ENCODE results near the gene CCDC60. TPM values are rescaled to one million over a fixed set of nuclear protein-coding genes. Genes with fewer than 3 reads are reported as not detected.
A peak's percentile ranks its signal among the peaks of the same experiment; 100 is the strongest.

The CCDC60 gene
- polyA plus RNA-seq, 4 donors, result 0.10 to 0.20 TPM; not detected in 2

DNA sequence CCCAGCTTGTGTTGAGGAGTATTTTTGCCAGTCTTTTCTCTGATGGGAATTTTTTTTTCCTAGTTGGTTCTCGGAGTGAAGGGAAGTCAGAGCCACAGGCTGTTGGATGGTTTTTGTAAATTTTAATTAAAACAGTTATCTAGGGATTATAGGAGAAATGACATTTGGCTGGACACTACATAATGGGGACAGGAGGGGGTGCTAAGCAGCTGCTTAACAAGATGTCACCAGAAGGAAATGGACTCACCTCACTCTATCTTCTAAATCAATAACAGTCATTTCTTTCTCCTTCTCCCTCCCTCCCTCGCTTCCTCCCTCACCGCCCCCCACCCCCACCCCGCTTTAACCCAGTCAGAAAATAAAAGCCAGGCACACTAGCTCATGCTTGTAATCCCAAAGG lies 165.7 kb downstream of the CCDC60 start:
- DNase-seq (ENCODE audit: low read depth in 4 of 4, low spot score in 3 of 4), result no peak

DNA sequence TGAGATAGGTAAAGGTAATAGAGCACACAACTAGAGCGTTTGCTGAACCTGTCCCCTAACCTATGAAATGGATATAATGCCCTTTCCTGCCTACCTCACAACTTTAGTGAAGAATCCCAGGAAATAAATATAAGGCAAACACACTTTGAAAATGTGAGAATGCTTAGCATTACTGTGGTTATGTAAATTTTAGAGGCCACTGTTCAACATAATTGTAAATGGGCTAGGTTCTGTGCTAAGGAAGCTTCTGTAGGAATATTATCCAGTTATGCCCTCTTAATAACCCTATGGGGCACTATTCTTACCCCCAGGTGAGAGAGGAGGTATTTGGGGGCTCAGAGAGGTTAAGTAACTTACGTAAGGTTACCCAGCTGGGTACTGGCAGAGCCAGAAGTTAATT lies 166.5 kb downstream of the CCDC60 start:
- no peak for DNase-seq (ENCODE audit: low read depth in 4 of 4, low spot score in 3 of 4)

DNA sequence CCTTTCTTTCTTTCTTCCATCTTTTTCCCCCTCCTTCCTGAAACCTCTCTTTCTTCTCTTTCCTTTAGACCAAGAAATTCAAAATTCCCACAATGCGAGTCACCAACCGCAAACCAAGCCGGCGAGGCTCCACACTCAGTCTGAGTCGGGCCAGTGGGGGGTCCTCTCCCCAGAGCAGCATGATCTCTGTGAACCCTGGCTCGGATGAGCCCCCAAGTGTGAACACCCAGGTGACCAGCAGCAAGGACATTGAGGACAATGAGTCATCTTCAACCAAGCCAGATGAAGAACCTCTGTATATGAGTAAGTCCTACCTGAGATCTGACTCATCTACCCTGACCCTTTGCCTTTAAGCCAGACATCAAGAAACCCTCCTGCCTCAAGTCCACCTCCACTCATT lies 170.5 kb downstream of the CCDC60 start:
- no peak for DNase-seq (ENCODE audit: low read depth in 4 of 4, low spot score in 3 of 4)

DNA sequence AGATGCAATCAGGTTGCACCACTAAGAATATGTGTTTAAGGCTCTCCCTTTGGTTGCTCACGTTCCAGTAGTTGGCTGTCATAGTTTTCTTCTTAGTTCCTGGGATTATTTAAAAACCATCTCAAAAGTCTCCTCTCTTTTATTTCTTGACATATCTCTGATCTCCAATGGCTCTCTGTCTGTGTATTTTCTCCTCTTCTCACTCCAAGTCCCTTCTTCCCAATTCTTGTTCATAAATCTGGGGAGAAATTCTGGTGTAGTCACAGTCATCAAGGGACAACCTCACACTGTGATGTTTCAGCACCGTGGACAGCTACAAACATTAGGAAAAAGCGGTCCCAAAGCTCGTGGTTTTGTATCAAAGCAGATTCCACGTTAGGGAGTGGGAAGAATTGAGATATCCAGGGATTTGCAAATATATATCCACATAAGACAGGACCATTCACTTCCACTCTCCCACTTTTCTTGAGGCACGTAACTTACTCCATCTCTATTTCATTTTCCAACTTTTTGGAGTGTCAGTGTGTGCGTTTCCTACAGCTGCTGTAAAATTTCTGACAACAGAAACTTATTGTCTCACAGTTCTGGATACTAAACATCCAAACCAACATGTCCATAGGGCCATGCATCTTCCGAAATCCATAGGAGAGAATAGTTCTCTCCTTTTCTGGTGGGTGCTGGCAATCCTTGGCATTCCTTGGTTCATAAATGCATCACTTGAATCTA lies 178.4 kb downstream of the CCDC60 start:
- DNase-seq (ENCODE audit: low read depth in 4 of 4, low spot score in 3 of 4), result peak in 3 of 4 donors; percentile 8 to 30 (median 14)

DNA sequence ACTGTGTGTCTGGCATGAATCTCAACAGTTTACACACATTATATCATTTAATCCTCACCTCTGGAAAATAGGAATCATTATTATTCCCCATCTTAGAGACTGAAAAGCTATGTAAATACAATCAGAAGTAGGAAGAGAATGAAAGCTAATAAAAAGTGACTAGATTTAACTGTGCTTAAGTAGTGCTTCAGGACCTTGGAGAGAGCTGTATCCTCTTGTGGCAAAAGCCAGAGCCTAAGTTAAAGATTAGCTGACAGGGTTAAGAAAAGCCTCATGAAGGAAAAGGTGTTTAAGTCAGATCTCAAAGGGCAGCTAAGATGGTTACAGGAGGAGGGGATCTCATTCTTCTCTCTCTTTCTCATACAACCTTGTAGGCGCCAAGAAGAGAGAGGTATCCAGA lies 193.7 kb downstream of the CCDC60 start:
- DNase-seq (ENCODE audit: low read depth in 4 of 4, low spot score in 3 of 4), result peak; percentile 10 to 35 (median 16)

DNA sequence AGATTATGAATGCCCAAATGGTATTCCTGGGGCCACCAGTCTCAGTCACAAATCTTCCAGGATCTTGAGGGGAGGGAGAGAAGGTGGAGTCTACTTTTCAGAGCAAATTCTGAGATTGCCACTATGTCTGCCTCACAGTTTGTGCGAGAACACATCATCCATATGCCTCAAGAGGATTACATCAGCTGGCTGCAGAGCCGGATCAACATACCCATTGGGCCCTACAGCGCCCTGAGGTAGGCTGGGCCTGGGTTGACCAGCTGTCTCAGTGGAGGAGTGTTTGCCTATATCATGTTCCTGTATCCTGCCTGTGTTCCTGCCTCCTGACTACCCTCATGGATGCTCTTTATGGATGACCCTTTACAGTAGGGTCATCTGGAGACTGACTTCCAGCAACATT lies 205.9 kb downstream of the CCDC60 start:
- no peak for DNase-seq (ENCODE audit: low read depth in 4 of 4, low spot score in 3 of 4)

DNA sequence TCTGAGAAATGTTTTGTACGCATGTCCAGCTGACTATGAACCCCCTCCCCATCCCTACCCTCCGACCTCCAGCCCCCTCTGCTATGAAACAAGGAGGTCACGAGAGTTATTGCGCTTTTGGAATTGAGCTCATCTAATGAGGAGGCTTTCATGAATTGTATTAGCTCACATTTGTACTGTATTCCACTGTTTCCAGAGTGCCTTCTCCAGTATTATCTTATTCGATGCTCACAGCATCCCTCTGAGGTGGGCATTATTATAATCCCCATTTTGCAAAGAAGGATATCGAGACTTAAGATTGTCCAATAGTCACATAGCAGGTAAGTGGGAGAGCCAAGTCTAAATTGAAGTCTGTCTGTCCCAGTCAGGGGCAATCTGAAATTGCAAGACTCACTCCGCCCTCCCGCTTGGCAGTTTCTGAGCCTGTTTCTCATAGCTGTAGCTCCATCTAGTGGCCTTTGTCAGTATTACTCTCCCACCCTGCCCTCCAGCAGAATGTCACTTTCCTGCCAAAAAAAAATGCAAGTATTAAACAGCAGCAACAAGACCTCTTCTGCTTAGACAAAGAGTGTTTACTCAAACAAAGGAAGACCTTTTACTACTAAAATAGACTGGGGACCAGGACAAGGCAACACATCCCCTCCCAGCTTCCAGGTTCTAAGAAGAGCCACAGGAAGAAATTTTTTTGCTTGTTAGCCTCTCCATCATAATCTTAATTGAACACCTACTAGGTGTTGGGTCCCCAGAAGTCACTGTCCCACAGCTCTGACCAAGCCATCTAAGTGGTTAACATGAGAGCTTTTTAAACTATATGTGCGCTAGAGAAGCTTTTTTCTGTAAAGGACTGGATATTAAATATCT lies 210.5 kb downstream of the CCDC60 start:
- peak; percentile 25 to 47 (median 38) for DNase-seq (ENCODE audit: low read depth in 4 of 4, low spot score in 3 of 4)

DNA sequence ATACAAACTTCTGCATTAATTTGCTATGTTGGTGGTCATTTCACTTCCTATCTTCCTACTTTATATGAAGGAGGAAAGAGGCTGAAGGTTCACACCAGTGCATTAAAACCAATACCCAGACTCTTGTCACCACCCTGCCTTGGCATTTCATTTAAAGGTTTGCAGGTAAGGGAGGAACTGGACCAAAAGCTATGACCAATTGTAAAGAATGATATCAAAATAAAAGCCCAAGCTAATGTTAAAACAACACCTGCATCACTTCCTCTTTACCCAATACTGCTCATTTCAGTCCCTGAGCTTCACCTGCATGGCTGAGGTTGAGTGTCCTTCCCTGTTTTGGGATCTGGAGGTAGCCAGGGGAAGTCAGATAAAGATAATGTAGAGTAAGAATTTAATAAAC lies 211.8 kb downstream of the CCDC60 start:
- no peak for DNase-seq (ENCODE audit: low read depth in 4 of 4, low spot score in 3 of 4)

DNA sequence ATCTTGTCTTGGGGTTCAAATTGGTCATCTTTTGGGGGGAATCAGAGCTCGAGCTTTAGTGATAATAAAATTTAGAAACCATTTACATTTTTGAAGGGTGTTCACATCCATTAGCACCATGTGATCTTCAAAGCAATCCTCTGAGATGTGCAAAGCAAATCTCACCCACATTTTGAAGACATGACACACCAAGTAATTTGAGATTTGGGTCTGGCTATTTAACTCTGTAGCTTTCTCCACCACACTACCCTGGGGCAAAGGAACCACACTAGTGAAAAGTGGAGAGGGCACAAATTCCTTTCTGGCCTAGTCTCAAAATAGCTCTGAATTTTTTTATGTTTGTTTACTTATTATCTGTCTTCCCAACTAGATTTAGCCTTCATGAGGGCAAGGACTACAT lies 212.5 kb downstream of the CCDC60 start:
- no peak for DNase-seq (ENCODE audit: low read depth in 4 of 4, low spot score in 3 of 4)

DNA sequence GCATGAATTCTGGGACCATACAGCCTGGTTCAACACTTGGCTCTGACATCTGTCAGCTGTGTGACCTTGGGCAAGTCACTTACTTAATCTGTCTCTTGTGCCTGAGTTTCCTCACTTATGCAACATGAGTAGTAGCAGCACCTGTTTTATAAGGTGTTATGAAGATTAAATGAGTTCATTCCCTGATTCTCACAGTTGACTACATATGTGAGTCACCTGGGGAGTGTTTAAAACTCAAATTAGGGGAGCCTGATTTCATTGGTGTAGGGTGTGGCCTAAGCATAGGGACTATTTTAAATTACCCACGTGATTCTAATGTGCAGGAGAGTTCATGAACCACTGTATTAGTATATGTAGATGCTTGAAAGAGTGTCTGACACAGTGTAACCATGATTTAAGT lies 222.3 kb downstream of the CCDC60 start:
- DNase-seq (ENCODE audit: low read depth in 4 of 4, low spot score in 3 of 4), result no peak

DNA sequence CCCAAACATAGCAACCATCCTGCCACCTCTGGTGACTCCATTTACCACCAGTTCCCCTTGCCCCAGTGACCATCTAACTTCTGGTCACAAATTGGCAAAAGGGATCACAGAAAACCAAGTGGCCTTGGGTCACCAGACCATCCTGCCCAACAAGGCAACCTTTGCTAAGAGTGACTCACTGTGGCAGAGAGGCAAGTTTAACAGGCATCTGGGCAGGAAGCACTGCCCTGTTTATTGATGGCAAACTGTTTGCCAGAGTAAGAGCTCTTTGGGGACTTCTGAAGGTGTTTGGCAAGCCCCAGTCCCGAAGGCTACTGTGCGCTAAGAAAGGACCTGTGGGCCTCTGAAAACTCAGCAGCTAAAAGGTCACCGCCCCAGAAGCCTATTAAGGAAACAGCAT lies 230.9 kb downstream of the CCDC60 start:
- DNase-seq (ENCODE audit: low read depth in 4 of 4, low spot score in 3 of 4), result no peak

DNA sequence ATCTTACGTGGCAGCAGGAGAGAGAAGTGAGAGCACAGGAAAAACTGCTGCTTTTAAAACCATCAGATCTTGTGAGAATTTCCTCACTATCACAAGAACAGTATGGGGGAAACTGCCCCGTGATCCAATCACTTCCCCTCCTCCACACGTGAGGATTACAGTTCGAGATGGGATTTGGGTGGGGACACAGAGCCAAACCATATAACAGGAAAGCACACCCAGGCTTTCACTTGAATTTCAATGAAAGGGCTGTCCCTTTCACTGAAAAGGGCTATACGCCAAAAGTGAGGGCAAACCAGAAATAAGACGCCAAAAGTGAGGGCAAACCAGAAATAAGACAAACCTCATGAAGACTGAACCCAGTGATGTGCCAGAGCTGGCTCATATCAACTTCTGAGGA lies 236.2 kb downstream of the CCDC60 start:
- no peak for DNase-seq (ENCODE audit: low read depth in 4 of 4, low spot score in 3 of 4)

DNA sequence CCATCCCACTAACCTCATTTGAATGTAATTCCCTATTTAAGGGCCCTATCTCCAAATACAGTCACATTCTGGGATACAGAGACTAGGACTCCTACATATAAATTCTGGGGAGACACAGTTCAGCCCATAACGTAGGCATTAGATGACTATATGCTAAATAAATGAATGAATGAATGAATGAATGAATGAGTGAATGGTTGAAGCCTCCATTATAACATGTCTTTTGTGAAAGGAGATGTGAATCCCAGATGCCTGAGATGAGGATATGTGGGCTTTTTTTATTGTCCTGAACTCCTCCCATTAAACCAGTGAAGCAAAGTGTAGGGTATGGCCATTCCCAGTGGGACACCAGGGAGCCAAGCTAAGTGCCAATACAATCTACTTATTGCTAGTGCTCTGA lies 238.6 kb downstream of the CCDC60 start:
- DNase-seq (ENCODE audit: low read depth in 4 of 4, low spot score in 3 of 4), result no peak

DNA sequence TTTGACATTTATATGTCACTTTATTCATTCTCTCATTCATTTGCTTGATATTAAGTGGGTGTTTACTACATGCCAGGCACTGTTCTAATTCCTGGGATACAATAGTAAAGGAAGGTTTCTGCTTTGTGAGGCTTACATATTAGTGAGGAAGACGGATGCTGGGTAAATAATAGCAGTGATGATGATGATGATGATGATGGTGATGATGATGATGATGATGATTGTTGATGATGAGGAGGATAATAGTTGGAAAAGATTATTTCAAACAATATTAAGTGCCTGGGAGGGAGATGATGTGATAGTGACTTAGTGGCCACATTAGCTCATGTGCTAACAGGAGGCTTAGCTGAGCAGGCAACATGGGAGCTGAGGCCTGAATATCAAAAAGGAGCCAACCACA lies 239.7 kb downstream of the CCDC60 start:
- DNase-seq (ENCODE audit: low read depth in 4 of 4, low spot score in 3 of 4), result no peak

DNA sequence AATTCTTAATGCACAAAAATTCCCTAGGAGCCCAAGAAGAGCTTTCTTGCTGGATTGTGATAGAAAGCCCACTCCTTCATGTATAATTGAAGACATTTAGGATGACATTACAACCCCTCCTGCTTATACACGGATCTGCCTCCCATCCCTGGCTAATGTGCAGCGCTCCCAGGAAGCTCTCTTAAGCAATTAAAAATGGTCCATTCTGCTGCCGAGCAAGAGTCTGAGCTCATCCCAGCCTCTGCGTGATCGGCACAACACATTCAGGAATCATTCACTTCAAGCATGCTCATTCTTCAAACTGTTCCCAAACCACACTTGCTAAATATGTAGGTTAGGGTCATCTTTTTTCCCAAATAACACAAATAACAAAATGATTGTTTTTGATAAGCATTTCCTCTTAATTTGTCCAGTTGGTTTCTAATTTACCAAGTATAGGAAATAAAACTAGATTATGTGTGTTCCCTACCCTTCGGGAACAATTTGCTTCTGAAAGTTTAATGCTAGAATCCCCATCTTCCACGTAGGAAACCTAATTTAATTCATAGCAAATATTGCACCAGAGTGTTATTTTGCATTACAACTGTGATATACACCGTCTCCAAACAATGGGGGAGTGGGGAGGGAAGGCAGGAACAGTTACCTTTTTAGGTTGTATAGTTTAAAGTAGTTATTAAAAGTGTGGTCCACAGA lies 241.7 kb downstream of the CCDC60 start:
- no peak for DNase-seq (ENCODE audit: low read depth in 4 of 4, low spot score in 3 of 4)

DNA sequence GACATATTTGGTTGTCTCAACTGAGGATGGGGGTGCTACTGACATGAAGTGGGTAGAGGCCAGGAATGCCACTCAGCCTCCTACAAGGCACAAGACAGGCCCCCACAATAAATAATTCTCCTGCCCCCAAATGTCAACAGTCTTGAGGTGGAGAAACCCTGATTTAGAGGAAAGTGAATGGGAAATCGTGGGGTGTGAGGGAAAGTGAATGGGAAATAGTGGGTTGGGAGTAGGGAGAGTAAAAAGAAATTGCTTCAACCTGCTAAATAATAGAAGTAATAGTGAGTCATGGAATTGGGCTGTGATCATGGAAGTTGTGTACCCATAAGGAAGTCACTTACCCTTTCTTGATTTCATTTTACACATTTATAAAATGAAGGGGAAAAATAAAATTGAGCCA lies 242.4 kb downstream of the CCDC60 start:
- no peak for DNase-seq (ENCODE audit: low read depth in 4 of 4, low spot score in 3 of 4)

DNA sequence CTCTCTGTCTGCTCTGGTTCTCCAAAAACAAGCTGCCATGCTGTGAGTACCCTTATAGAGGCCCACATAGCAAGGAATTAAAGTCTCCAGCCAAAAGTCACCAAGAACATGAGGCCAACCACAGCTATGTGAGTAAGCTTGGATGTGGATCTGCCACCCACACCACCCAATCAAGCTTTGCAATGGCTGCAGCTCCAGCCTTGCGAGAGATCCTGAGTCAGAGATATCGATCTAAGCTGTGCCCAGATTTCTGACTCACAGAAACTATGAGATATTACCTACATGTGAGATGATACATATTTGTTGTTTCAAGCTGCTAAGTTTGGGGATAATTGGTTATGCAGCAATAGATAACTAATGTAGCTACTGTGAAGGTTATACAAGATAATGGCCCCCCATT lies 243.6 kb downstream of the CCDC60 start:
- DNase-seq (ENCODE audit: low read depth in 4 of 4, low spot score in 3 of 4), result no peak

DNA sequence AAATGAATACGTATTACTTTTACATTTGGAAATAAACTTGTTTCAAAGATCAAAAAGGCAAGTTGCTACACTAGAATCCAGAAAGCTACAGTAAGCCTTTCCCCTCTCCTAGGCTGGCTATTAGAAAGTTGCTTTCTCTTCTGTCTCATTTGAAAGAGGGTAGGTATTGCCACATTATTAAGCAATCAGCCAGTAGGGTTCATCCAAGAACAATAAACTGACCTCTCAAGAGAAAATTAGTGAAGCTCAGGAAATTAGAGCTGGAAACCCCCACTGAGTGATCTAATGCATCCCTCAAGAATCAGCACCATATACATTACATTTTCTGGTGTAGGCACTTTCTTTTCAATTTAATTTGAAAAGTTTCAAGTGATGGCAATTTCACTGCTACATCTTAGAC lies 254.6 kb downstream of the CCDC60 start:
- no peak for DNase-seq (ENCODE audit: low read depth in 4 of 4, low spot score in 3 of 4)

DNA sequence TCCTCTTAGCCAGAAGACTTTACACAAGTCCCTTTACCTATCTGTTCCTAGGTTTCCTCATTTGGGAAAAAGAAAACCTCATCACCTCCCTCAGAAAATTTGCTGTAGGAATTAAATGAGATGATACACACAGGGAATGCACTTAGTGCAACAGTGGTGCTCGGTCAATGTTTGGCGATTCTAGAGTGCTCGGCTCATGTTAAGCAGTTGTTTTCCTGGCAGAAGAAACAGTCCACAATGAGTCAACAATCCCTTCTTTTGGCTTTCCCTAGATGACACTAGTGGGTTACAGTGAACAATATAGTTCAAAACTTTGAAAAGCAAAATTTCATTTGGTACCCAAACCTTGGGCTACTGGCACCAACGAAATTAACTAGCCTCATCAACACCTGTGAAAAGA lies 255.1 kb downstream of the CCDC60 start:
- no peak for DNase-seq (ENCODE audit: low read depth in 4 of 4, low spot score in 3 of 4)
